Measurements from ENCODE around the gene DUOXA1.

Gene DUOXA1

DNA sequence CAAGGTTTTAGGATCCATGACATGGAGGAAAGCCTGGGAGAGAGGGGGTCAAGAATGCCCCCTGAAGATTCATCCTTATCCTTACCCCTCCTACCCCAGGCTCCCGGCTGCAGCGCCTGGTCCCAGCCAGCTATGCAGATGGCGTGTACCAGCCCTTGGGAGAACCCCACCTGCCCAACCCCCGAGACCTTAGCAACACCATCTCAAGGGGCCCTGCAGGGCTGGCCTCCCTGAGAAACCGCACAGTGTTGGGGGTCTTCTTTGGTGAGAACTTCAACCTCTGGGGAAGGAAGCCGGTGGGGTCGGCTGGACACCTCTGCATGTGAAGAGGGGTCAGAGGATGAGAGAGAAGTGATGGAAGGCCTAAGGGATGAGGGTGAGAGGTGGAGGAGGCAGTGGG is 4.4 kb upstream of the DUOXA1 start:
- Histone ChIP-seq H3K4me3 (ENCODE audit: low read depth, low read length) (no peak overlapping the region), H3K27ac (no peak overlapping the region)
- TF ChIP-seq CTCF (IDR thresholded peaks at IDR 0.05; ENCODE audit: low read depth, low read length) = no peak

DNA sequence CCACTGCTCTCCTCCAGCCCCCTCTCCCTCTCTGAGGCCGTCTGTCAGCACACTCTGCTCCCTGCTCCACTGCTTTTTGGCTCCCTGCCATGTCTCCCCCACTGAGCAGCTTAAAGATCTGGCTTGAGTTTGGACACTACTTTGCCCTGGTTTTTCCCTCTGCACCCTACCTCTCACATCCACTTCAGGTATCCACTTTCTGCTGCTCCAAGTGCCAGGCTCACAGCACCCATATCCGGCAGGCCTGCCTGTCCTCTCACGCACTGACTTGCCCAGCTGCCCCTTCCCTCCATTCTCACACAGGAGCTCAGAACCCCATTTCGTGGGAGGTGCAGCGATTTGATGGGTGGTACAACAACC is 3.9 kb upstream of the DUOXA1 start:
- Histone ChIP-seq H3K9me3 (ENCODE audit: severe bottlenecking) (no peaks in the 10 kb centered on the region), H3K4me3 (ENCODE audit: low read depth, low read length) (no peak overlapping the region), H3K27me3 (ENCODE audit: insufficient read depth, low read depth, severe bottlenecking) (no peaks in the 10 kb centered on the region), H3K36me3 (no peaks in the 10 kb centered on the region), H3K27ac (no peak overlapping the region)
- DNase-seq = peak; percentile 70
- TF ChIP-seq CTCF (IDR thresholded peaks at IDR 0.05; ENCODE audit: low read depth, low read length) = no peak

More for the DNA sequence above, 4.4 kb upstream of the DUOXA1 start:
- H3K27me3 ChIP-seq (ENCODE audit: insufficient read depth, low read depth, severe bottlenecking) = no peaks in the 10 kb centered on the region
- H3K9me3 ChIP-seq (ENCODE audit: severe bottlenecking) = no peaks in the 10 kb centered on the region
- no peaks in the 10 kb centered on the region for H3K36me3 ChIP-seq
- no peak for DNase-seq

GRCh38 chr15:45132844-45133560 is 3.3 kb upstream of the DUOXA1 start:
- DNase-seq = no peak
- Histone ChIP-seq H3K27ac (no peak overlapping the region), H3K9me3 (ENCODE audit: severe bottlenecking) (no peaks in the 10 kb centered on the region), H3K4me3 (ENCODE audit: low read depth, low read length) (no peak overlapping the region), H3K36me3 (no peaks in the 10 kb centered on the region), H3K27me3 (ENCODE audit: insufficient read depth, low read depth, severe bottlenecking) (no peaks in the 10 kb centered on the region)
- no peak for TF ChIP-seq CTCF (IDR thresholded peaks at IDR 0.05; ENCODE audit: low read depth, low read length)

GRCh38 chr15:45131510-45131909 is 1.8 kb upstream of the DUOXA1 start:
- no peak overlapping the region for H3K4me3 ChIP-seq (ENCODE audit: low read depth, low read length)
- no peak for TF ChIP-seq CTCF (IDR thresholded peaks at IDR 0.05; ENCODE audit: low read depth, low read length)
- H3K27ac ChIP-seq = no peak overlapping the region
- no peak for DNase-seq
- H3K36me3 ChIP-seq = no peaks in the 10 kb centered on the region
- H3K27me3 ChIP-seq (ENCODE audit: insufficient read depth, low read depth, severe bottlenecking) = no peaks in the 10 kb centered on the region
- H3K9me3 ChIP-seq (ENCODE audit: severe bottlenecking) = no peaks in the 10 kb centered on the region

DNA sequence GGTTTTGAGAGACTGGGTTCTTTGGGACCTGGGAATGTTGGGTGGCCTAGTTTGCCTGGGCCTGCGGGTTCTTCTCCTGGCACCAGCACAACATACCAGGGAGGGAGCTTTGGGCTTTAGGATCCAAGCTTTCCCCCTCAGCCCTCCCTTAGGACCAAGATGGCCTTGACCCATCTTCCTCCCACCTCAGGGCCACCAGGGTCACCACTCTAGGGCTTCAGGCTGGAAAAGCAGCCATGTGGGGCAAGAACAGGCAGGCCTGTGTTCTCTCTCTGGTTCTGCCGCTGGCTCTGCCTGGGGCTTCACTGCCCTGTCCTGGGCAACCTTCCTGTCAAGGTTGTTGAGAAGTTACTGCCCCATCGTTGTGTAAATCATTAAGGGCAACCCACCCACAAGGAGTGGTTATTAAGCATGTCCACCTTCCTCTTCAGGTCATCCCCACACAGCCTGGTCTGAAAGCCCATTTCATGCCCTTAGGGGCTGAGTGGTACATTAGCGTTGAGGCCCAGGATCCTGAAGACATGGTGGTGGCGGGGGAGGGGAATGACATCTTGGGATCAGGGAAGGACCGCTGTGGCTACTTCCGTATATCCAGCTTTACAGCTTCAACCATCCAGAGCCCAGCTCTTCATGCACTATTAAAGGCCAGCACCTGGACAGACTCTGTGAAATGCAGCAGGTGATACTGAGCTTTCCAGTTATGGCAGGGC is 767 bp upstream of the DUOXA1 start:
- Histone ChIP-seq H3K4me3 (ENCODE audit: low read depth, low read length) (no peak overlapping the region), H3K9me3 (ENCODE audit: severe bottlenecking) (no peaks in the 10 kb centered on the region), H3K27me3 (ENCODE audit: insufficient read depth, low read depth, severe bottlenecking) (no peaks in the 10 kb centered on the region), H3K27ac (no peak overlapping the region), H3K36me3 (no peaks in the 10 kb centered on the region)
- no peak for TF ChIP-seq CTCF (IDR thresholded peaks at IDR 0.05; ENCODE audit: low read depth, low read length)
- DNase-seq = no peak
